Panc1 (cell line): ENCODE results near the gene SFI1. TPM values are rescaled to one million over a fixed set of nuclear protein-coding genes. Genes with fewer than 3 reads are reported as not detected.
"Not testable (repeated sequence)": the region's sequence is repeated elsewhere in the genome, so short reads cannot be mapped to it uniquely, and the experiment has no call there.

Experiments
- ATAC-seq: fragments of 200-7000 bp; cut with Tn5 transposase; 2 replicates; pipeline ENCODE4 v1.9.1; 2020; ENCODE audit warnings: mild to moderate bottlenecking, moderate library complexity
- BruUV-seq: library from RNA; stranded (reverse); fragments of 400-500 nt; replicated peaks from 2 replicates; lab custom pipeline; 2021; lab: Mats Ljungman, UMichigan
- CTCF ChIA-PET: fragments of 300-600 bp; sonication (Branson Sonifier 250); formaldehyde crosslinking; loops from one replicate; lab custom pipeline; 2022; ENCODE audit warnings: antibody characterized with exemption; lab: Charles Lee
- POLR2A ChIA-PET: fragments of 300-600 bp; sonication (Branson Sonifier 250); formaldehyde crosslinking; loops from one replicate; lab custom pipeline; 2022; ENCODE audit warnings: antibody characterized with exemption; lab: Charles Lee
- DNase-seq: peaks from one replicate; pipeline ENCODE4 v3.0.0-alpha.2; 2010; ENCODE audit warnings: low read depth, low spot score
- H3K27ac ChIP-seq: 2 replicates; pipeline ENCODE4 v1.5.1; 2011; ENCODE audit warnings: mild to moderate bottlenecking, low read length, inconsistent platforms
- H3K27me3 ChIP-seq: fragments of 200-500 bp; sonication (Bioruptor generic); 2 replicates; pipeline ENCODE4 v1.6.0; 2014; ENCODE audit warnings: low read length, inconsistent platforms; ENCODE audit not compliant: control insufficient read depth, insufficient read depth
- H3K36me3 ChIP-seq: fragments of 200-500 bp; sonication (Bioruptor generic); 2 replicates; pipeline ENCODE4 v1.5.1; 2014; ENCODE audit warnings: inconsistent platforms, mild to moderate bottlenecking, low read length, moderate library complexity; ENCODE audit not compliant: control insufficient read depth, insufficient read depth
- H3K4me1 ChIP-seq: 2 replicates; pipeline ENCODE4 v1.5.1; 2011; ENCODE audit warnings: inconsistent platforms, mild to moderate bottlenecking, low read length, moderate library complexity; ENCODE audit not compliant: control insufficient read depth, insufficient read depth
- H3K4me3 ChIP-seq, 2 experiments: 2 replicates each; pipeline ENCODE4 v1.5.1; 2011 to 2012; ENCODE audit warnings: low read depth in 2 of 2, low read length in 2 of 2, mild to moderate bottlenecking in 2 of 2, inconsistent platforms in 1 of 2, moderate library complexity in 1 of 2
- H3K9me3 ChIP-seq: fragments of 200-500 bp; sonication (Bioruptor generic); 2 replicates; pipeline ENCODE4 v1.5.1; 2014; ENCODE audit warnings: low read depth, mild to moderate bottlenecking, inconsistent platforms, low read length, moderate library complexity; ENCODE audit not compliant: control insufficient read depth, insufficient read depth
- CTCF ChIP-seq: fragments of 450-650 bp; IDR thresholded peaks from 2 replicates; pipeline ENCODE4 v1.5.1; 2017; ENCODE audit warnings: mild to moderate bottlenecking
- POLR2AphosphoS5 ChIP-seq: IDR thresholded peaks from 2 replicates; pipeline ENCODE4 v1.6.1; 2012; ENCODE audit warnings: mild to moderate bottlenecking, low read depth, low read length, moderate library complexity
- REST ChIP-seq, 2 experiments: IDR thresholded peaks; 2 replicates each; pipeline ENCODE4 v1.6.1; 2011 to 2012; ENCODE audit warnings: low read depth in 2 of 2, control low read depth in 1 of 2, low read length in 1 of 2, mild to moderate bottlenecking in 1 of 2, moderate library complexity in 1 of 2; ENCODE audit not compliant: insufficient read depth in 1 of 2
- SIN3A ChIP-seq: IDR thresholded peaks from 2 replicates; pipeline ENCODE4 v1.6.1; 2012; ENCODE audit warnings: low read depth, mild to moderate bottlenecking, low read length, moderate library complexity, borderline replicate concordance; ENCODE audit not compliant: insufficient read depth
- TCF7L2 ChIP-seq: IDR thresholded peaks from 2 replicates; pipeline ENCODE4 v1.6.1; 2011; ENCODE audit warnings: mild to moderate bottlenecking, low read depth, low read length, inconsistent platforms
- in situ Hi-C: cut with HindIII; loops from 2 replicates; pipeline ENCODE4 v1.10.0; 2016; ENCODE audit warnings: low sequenced_read_pairs, low pct_unique_long_range_greater_than_20kb
- intact Hi-C: fragments of 100-400 bp; cut with micrococcal nuclease; formaldehyde crosslinking; loops from one replicate; pipeline ENCODE4 v1.10.0; 2022; ENCODE audit not compliant: unreplicated experiment
- total RNA-seq: library from RNA; stranded (reverse); gene quantifications from one replicate; pipeline ENCODE4 v1.2.1, GENCODE V29; 2021; ENCODE audit not compliant: unreplicated experiment

Gene SFI1
- total RNA-seq, 1 experiment from 2014 or later, result 29.9 TPM

GRCh38 chr22:31493355-31493754 is 3.0 kb upstream of the SFI1 start:
- intact Hi-C loops, in situ Hi-C loops, BruUV-seq, H3K36me3 ChIP-seq, CTCF ChIA-PET, DNase-seq, ATAC-seq, H3K9me3 ChIP-seq, H3K4me3 ChIP-seq, H3K27me3 ChIP-seq, H3K27ac ChIP-seq, POLR2A ChIA-PET: not testable (repeated sequence)
- H3K4me1 ChIP-seq, result peaks cover 11% of the 10 kb centered on the region

GRCh38 chr22:31495343-31495742 is 993 bp upstream of the SFI1 start:
- no peak for ATAC-seq
- Histone ChIP-seq H3K4me3 (peak overlapping the region; percentile 77 to 89), H3K36me3 (no peaks in the 10 kb centered on the region; the same call in none of the 2 replicates), H3K27ac (peak overlapping the region; percentile 84), H3K9me3 (no peaks in the 10 kb centered on the region), H3K4me1 (peaks cover 7% of the 10 kb centered on the region; the same call in 1 of the 2 replicates), H3K27me3 (no peaks in the 10 kb centered on the region)
- in situ Hi-C loops (no loop called here), intact Hi-C loops (no loop called here)
- BruUV-seq, result no TSS peak
- DNase-seq, result no peak
- TF ChIP-seq POLR2AphosphoS5 (no peak), CTCF (no peak), REST (IDR thresholded peaks at IDR 0.05; ENCODE audit: insufficient read depth in 1 of 2, low read depth in 2 of 2, low read length in 1 of 2) (no peak), TCF7L2 (no peak), SIN3A (no peak)
- ChIA-PET CTCF (no interaction called here), POLR2A (interaction anchor here (0.6 kb wide), 1 partner anchor 24 kb away, joined by 5 read pairs; no protein-coding TSS in a partner anchor)

GRCh38 chr22:31496735-31497146 is 405 bp downstream of the SFI1 start:
- in situ Hi-C loops (no loop called here), intact Hi-C loops (no loop called here)
- H3K27me3 ChIP-seq, result no peaks in the 10 kb centered on the region
- BruUV-seq, result no TSS peak
- H3K27ac ChIP-seq, result peak overlapping the region; percentile 84
- ATAC-seq, result peak; percentile 47
- no peak for DNase-seq
- ChIA-PET CTCF (no interaction called here), POLR2A (no interaction called here)
- no peaks in the 10 kb centered on the region for H3K4me1 ChIP-seq
- no peak for TF ChIP-seq TCF7L2
- no peak for TF ChIP-seq REST (IDR thresholded peaks at IDR 0.05; ENCODE audit: insufficient read depth in 1 of 2, low read depth in 2 of 2, low read length in 1 of 2)
- TF ChIP-seq CTCF, result no peak
- TF ChIP-seq POLR2AphosphoS5, result no peak
- no peak for TF ChIP-seq SIN3A
- no peaks in the 10 kb centered on the region for H3K9me3 ChIP-seq
- H3K36me3 ChIP-seq, result no peaks in the 10 kb centered on the region; the same call in none of the 2 replicates
- peak overlapping the region; percentile 77 to 89 for H3K4me3 ChIP-seq
